SK-N-SH treated with all-trans-retinoic acid at 6 μM for 48 hours (cell line): ENCODE measurements around the gene LEMD3.

Experiments used
- ARNTL ChIP-seq: fragments of 450-650 bp; formaldehyde crosslinking; IDR thresholded peaks from 2 replicates; pipeline ENCODE4 v1.5.0; 2020; ENCODE audit warnings: low read depth, mild to moderate bottlenecking, moderate library complexity, borderline replicate concordance
- OSR1 ChIP-seq: fragments of 250-450 bp; sonication (Bioruptor Pico); IDR thresholded peaks from 2 replicates; pipeline ENCODE4 v1.8.0; 2022; ENCODE audit warnings: moderate library complexity, mild to moderate bottlenecking, inconsistent platforms
- TCF4 ChIP-seq: fragments of 250-450 bp; sonication (Bioruptor Pico); IDR thresholded peaks from 2 replicates; pipeline ENCODE4 v1.8.0; 2021; ENCODE audit warnings: mild to moderate bottlenecking, moderate library complexity, borderline replicate concordance
- TOX ChIP-seq: fragments of 250-450 bp; sonication (Bioruptor Pico); IDR thresholded peaks from 2 replicates; pipeline ENCODE4 v1.8.0; 2021; ENCODE audit warnings: mild to moderate bottlenecking, moderate library complexity, borderline replicate concordance
- ZNF565 ChIP-seq: fragments of 450-650 bp; formaldehyde crosslinking; conservative IDR thresholded peaks from 2 replicates; pipeline ENCODE4 v1.5.0; 2020; ENCODE audit warnings: low read depth, mild to moderate bottlenecking, moderate library complexity
- ZNF8 ChIP-seq: fragments of 450-650 bp; formaldehyde crosslinking; IDR thresholded peaks from 2 replicates; pipeline ENCODE4 v1.5.0; 2020; ENCODE audit warnings: mild to moderate bottlenecking, moderate library complexity

- TF ChIP-seq TCF4 (CRISPR knock-in tag) (no peak), ZNF565 (no peak), ARNTL (CRISPR knock-in tag) (no peak), TOX (no peak), OSR1 (CRISPR knock-in tag) (no peak), ZNF8 (no peak)
These were observed 109.4 kb downstream of the LEMD3 start, which contains the start of gene MSRB3 for GRCh38 chr12:65278576-65279368.
